Spleen (tissue), 7 donors: ENCODE data around the gene LYPD3.

Experiments
- POLR2A ChIP-seq, 3 donors: fragments of 450-650 bp; IDR thresholded peaks; one replicate each; pipeline ENCODE4 v1.5.1; 2017; ENCODE audit warnings: antibody characterized with exemption in 3 of 3, mild to moderate bottlenecking in 1 of 3
- TF ChIP-seq, protein P1 (sequence below), 11 experiments: fragments of 200-600 bp in 7 of 11; fragments of 450-650 bp in 4 of 11; sonication (generic) in 4 of 11; IDR thresholded peaks in 8 of 11; conservative IDR thresholded peaks in 3 of 11; 1 replicate in 7 of 11; 2 replicates in 4 of 11; pipeline versions ENCODE4 v1.4.0 to v1.8.0; 2016 to 2021; ENCODE audit warnings: antibody characterized with exemption in 11 of 11, inconsistent platforms in 4 of 11, mild to moderate bottlenecking in 1 of 11
- donor health status: DM: no; HTN: no; CAD: no; lungs with moderate emphysema.
- donor health status: DM: no; HTN: no; CAD: no.
- donor health status: DM: no; HTN: no; CAD: no.

DNA sequence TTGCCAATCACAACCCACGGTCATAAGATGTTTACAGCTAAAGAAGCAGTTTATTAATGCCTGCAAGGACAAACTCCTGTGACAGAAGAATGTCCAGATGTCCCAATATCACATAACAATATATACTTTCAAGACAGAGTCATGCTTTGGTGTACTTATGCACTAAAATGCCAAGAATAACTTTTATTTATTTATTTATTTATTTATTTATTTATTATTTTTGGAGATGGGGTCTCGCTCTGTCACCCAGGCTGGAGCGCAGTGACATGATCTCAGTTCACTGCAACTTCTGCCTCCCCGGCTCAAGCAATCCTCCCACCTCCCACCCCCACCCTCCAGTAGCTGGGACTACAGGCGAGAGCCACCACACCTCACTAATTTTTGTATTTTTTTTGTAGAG lies 41.6 kb downstream of the LYPD3 start:
- TF ChIP-seq, protein P1, sequence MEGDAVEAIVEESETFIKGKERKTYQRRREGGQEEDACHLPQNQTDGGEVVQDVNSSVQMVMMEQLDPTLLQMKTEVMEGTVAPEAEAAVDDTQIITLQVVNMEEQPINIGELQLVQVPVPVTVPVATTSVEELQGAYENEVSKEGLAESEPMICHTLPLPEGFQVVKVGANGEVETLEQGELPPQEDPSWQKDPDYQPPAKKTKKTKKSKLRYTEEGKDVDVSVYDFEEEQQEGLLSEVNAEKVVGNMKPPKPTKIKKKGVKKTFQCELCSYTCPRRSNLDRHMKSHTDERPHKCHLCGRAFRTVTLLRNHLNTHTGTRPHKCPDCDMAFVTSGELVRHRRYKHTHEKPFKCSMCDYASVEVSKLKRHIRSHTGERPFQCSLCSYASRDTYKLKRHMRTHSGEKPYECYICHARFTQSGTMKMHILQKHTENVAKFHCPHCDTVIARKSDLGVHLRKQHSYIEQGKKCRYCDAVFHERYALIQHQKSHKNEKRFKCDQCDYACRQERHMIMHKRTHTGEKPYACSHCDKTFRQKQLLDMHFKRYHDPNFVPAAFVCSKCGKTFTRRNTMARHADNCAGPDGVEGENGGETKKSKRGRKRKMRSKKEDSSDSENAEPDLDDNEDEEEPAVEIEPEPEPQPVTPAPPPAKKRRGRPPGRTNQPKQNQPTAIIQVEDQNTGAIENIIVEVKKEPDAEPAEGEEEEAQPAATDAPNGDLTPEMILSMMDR (IDR thresholded peaks at IDR 0.05 in 8 of 11, conservative IDR thresholded peaks at IDR 0.05 in 3 of 11), result no peak
- TF ChIP-seq POLR2A (IDR thresholded peaks at IDR 0.05), result no peak
